Measurements from ENCODE around the gene PRRC2B. TPM values are rescaled to one million over a fixed set of nuclear protein-coding genes. Genes with fewer than 3 reads are reported as not detected.

Gene PRRC2B
- total and polyA plus RNA-seq, 2 of the 13 experiments (the other 11 are each of a cell fraction or from before 2014, with no cell fraction given), result 20.8 to 37.4 TPM

DNA sequence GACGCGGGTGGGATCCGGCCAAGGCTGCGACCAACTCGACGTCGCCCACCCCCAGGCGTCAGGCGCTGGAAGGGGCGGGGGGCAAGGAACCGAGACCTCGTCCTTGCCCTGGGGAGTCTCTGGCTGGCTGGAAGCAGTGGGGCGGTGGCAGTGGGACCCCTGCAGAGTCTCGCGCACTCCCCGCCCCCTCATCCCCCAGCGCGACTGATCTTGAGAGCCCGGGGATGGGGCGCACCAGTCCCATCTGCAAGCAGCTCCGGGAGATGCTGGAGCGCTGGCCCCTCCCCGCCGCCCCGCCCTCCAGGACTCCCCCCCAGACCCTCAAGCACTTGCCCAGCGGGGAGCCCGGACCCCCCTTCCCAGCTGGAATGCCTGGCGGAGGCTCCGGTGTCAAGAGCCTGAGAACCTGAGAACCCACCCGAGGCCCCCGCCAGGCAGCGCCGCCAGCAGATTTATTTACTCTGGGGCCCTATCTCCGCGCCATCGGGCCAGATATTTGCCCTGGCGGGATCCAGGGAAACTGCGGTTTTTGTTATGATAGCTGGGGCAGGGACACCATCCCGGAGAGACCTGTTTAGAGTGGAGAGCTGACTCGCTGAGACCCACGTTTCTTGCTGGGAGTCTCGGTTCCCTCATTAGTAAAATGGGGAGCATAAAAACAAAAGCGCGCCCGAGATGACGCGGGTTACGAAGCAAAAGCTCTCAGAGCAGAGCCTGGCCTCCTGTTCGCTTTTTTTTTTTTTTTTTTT lies 152.6 kb downstream of the PRRC2B start (continued):
- TF ChIP-seq TSC22D2 (CRISPR knock-in tag; IDR thresholded peaks at IDR 0.05; ENCODE audit: borderline replicate concordance) (no peak), NAIF1 (CRISPR knock-in tag; IDR thresholded peaks at IDR 0.05; ENCODE audit: borderline replicate concordance) (no peak), ATAD3A (CRISPR knock-in tag; IDR thresholded peaks at IDR 0.05) (no peak), CREB1 (IDR thresholded peaks at IDR 0.05) (no peak), CREB1 (CRISPR knock-in tag; IDR thresholded peaks at IDR 0.05) (no peak), SIX1 (CRISPR knock-in tag; IDR thresholded peaks at IDR 0.05; ENCODE audit: borderline replicate concordance) (peak; percentile 77; the same call in 1 of the 2 replicates), ARID4A (CRISPR knock-in tag; IDR thresholded peaks at IDR 0.05; ENCODE audit: borderline replicate concordance) (0 out of 2 replicates have a peak, but pooled peaks have one; percentile 8), SOX13 (IDR thresholded peaks at IDR 0.05) (no peak), SOX13 (CRISPR knock-in tag; conservative IDR thresholded peaks at IDR 0.05 in 1 of 2, IDR thresholded peaks at IDR 0.05 in 1 of 2) (peak in 1 of 2 experiments; percentile 59; a peak in 2 of 4 replicates), ZNF503 (CRISPR knock-in tag; IDR thresholded peaks at IDR 0.05) (peak; percentile 76), KLF13 (CRISPR knock-in tag; IDR thresholded peaks at IDR 0.05) (no peak), IKZF4 (CRISPR knock-in tag; IDR thresholded peaks at IDR 0.05; ENCODE audit: borderline replicate concordance, low read depth, not compliant biosample characterization) (no peak), ZNF878 (CRISPR knock-in tag; IDR thresholded peaks at IDR 0.05) (no peak), HDAC2 (CRISPR knock-in tag; IDR thresholded peaks at IDR 0.05) (peak; percentile 46; the same call in 1 of the 2 replicates), ZNF792 (CRISPR knock-in tag; IDR thresholded peaks at IDR 0.05) (no peak), ZNF572 (CRISPR knock-in tag; IDR thresholded peaks at IDR 0.05) (no peak), TOE1 (CRISPR knock-in tag; IDR thresholded peaks at IDR 0.05) (no peak), PITX1 (CRISPR knock-in tag; IDR thresholded peaks at IDR 0.05) (0 out of 2 replicates have a peak, but pooled peaks have one; percentile 28), ZNF614 (CRISPR knock-in tag; IDR thresholded peaks at IDR 0.05; ENCODE audit: borderline replicate concordance) (no peak), ZBTB21 (CRISPR knock-in tag; IDR thresholded peaks at IDR 0.05) (no peak)
- TF ChIP-seq, protein P1, sequence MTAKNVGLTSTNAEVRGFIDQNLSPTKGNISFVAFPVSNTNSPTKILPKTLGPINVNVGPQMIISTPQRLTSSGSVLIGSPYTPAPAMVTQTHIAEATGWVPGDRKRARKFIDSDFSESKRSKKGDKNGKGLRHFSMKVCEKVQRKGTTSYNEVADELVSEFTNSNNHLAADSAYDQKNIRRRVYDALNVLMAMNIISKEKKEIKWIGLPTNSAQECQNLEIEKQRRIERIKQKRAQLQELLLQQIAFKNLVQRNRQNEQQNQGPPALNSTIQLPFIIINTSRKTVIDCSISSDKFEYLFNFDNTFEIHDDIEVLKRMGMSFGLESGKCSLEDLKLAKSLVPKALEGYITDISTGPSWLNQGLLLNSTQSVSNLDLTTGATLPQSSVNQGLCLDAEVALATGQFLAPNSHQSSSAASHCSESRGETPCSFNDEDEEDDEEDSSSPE (CRISPR knock-in tag; IDR thresholded peaks at IDR 0.05), result peak; percentile 54; the same call in 1 of the 2 replicates
- TF ChIP-seq, protein P2, sequence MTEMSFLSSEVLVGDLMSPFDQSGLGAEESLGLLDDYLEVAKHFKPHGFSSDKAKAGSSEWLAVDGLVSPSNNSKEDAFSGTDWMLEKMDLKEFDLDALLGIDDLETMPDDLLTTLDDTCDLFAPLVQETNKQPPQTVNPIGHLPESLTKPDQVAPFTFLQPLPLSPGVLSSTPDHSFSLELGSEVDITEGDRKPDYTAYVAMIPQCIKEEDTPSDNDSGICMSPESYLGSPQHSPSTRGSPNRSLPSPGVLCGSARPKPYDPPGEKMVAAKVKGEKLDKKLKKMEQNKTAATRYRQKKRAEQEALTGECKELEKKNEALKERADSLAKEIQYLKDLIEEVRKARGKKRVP (CRISPR knock-in tag; IDR thresholded peaks at IDR 0.05), result no peak
